H9 (cell line): ENCODE measurements around the gene GABRA6. TPM values are rescaled to one million over a fixed set of nuclear protein-coding genes. Genes with fewer than 3 reads are reported as not detected.

Experiments used
- DNase-seq: peaks from one replicate; pipeline ENCODE4 v3.0.0-alpha.2; 2017
- H2AFZ ChIP-seq: one replicate; pipeline ENCODE4 v1.6.1; 2013; ENCODE audit warnings: mild to moderate bottlenecking, low read length, control low read depth, moderate library complexity
- H2AK5ac ChIP-seq: 2 replicates; pipeline ENCODE4 v1.6.1; 2013; ENCODE audit warnings: low read length, control low read depth, mixed read lengths; ENCODE audit not compliant: insufficient read length
- H2BK120ac ChIP-seq: one replicate; pipeline ENCODE4 v1.6.1; 2013; ENCODE audit warnings: low read depth, mild to moderate bottlenecking, low read length, control low read depth, inconsistent platforms; ENCODE audit not compliant: poor library complexity, severe bottlenecking
- H2BK12ac ChIP-seq: 2 replicates; pipeline ENCODE4 v1.6.1; 2013; ENCODE audit warnings: low read length, control low read depth, mixed read lengths, low read depth; ENCODE audit not compliant: insufficient read length
- H2BK15ac ChIP-seq: 2 replicates; pipeline ENCODE4 v1.6.1; 2013; ENCODE audit warnings: low read depth, low read length, control low read depth
- H2BK20ac ChIP-seq: one replicate; pipeline ENCODE4 v1.6.1; 2013; ENCODE audit warnings: low read depth, mild to moderate bottlenecking, low read length, control low read depth, inconsistent platforms; ENCODE audit not compliant: poor library complexity, severe bottlenecking
- H2BK5ac ChIP-seq: 2 replicates; pipeline ENCODE4 v1.6.1; 2013; ENCODE audit warnings: low read length, control low read depth, mixed read lengths; ENCODE audit not compliant: insufficient read length
- H3K14ac ChIP-seq: 2 replicates; pipeline ENCODE4 v1.6.1; 2013; ENCODE audit warnings: low read length, control low read depth; ENCODE audit not compliant: insufficient read depth
- H3K18ac ChIP-seq: 2 replicates; pipeline ENCODE4 v1.6.1; 2013; ENCODE audit warnings: low read depth, mild to moderate bottlenecking, mixed read lengths, low read length, control low read depth; ENCODE audit not compliant: insufficient read length
- H3K23ac ChIP-seq: 2 replicates; pipeline ENCODE4 v1.6.1; 2013; ENCODE audit warnings: low read length, control low read depth, mixed read lengths, low read depth; ENCODE audit not compliant: insufficient read length
- H3K23me2 ChIP-seq: 2 replicates; pipeline ENCODE4 v1.6.1; 2013; ENCODE audit warnings: low read depth, mild to moderate bottlenecking, mixed read lengths, low read length, control low read depth; ENCODE audit not compliant: insufficient read length, poor library complexity, severe bottlenecking
- H3K27ac ChIP-seq: 2 replicates; pipeline ENCODE4 v1.5.1; 2013; ENCODE audit warnings: low read length, control low read depth, mixed read lengths, low read depth; ENCODE audit not compliant: insufficient read length
- H3K27me3 ChIP-seq: 2 replicates; pipeline ENCODE4 v1.6.1; 2013; ENCODE audit warnings: low read length, control low read depth, inconsistent platforms; ENCODE audit not compliant: insufficient read depth
- H3K4ac ChIP-seq: 2 replicates; pipeline ENCODE4 v1.6.1; 2013; ENCODE audit warnings: low read depth, mild to moderate bottlenecking, control low read depth, inconsistent platforms, low read length, moderate library complexity
- H3K4me1 ChIP-seq: 2 replicates; pipeline ENCODE4 v1.6.1; 2013; ENCODE audit warnings: low read length, control low read depth, inconsistent platforms; ENCODE audit not compliant: insufficient read depth
- H3K4me2 ChIP-seq: 2 replicates; pipeline ENCODE4 v1.6.1; 2013; ENCODE audit warnings: low read length, control low read depth, mixed read lengths; ENCODE audit not compliant: insufficient read length, insufficient read depth
- H3K56ac ChIP-seq: 2 replicates; pipeline ENCODE4 v1.6.1; 2013; ENCODE audit warnings: low read depth, mild to moderate bottlenecking, mixed read lengths, low read length, control low read depth; ENCODE audit not compliant: insufficient read length
- H3K79me1 ChIP-seq: 2 replicates; pipeline ENCODE4 v1.6.1; 2013; ENCODE audit warnings: low read depth, mild to moderate bottlenecking, moderate library complexity, low read length, control low read depth, inconsistent platforms; ENCODE audit not compliant: insufficient read depth, poor library complexity, severe bottlenecking
- H3K79me2 ChIP-seq: 2 replicates; pipeline ENCODE4 v1.6.1; 2013; ENCODE audit warnings: low read length, control low read depth, inconsistent platforms; ENCODE audit not compliant: insufficient read depth
- H3K9ac ChIP-seq: 2 replicates; pipeline ENCODE4 v1.6.1; 2013; ENCODE audit warnings: low read length, control low read depth, mixed read lengths; ENCODE audit not compliant: insufficient read length; ENCODE audit errors: extremely low read depth
- H3K9me3 ChIP-seq: one replicate; pipeline ENCODE4 v1.6.1; 2013; ENCODE audit warnings: low read depth, low read length, inconsistent platforms; ENCODE audit not compliant: control insufficient read depth
- H3T11ph ChIP-seq: one replicate; pipeline ENCODE4 v1.6.1; 2013; ENCODE audit warnings: mild to moderate bottlenecking, low read length, control low read depth, inconsistent platforms
- H4K20me1 ChIP-seq: one replicate; pipeline ENCODE4 v1.6.1; 2013; ENCODE audit not compliant: control insufficient read depth, insufficient read length, insufficient read depth
- H4K5ac ChIP-seq: 2 replicates; pipeline ENCODE4 v1.6.1; 2013; ENCODE audit warnings: low read depth, mild to moderate bottlenecking, mixed read lengths, low read length, control low read depth; ENCODE audit not compliant: insufficient read length
- H4K8ac ChIP-seq: replicated peaks from 2 replicates; pipeline ENCODE4 v1.6.1; 2013; ENCODE audit warnings: low read length, control low read depth, mixed read lengths, low read depth; ENCODE audit not compliant: insufficient read length
- H4K91ac ChIP-seq: 2 replicates; pipeline ENCODE4 v1.6.1; 2013; ENCODE audit warnings: low read depth, mild to moderate bottlenecking, moderate library complexity, mixed read lengths, low read length, control low read depth; ENCODE audit not compliant: insufficient read length
- H3K27ac Mint-ChIP-seq, 3 experiments: 2 replicates in 2 of 3; 3 replicates in 1 of 3; pipeline ENCODE4 v1.8.0; 2020 to 2021; ENCODE audit warnings: mixed read lengths in 3 of 3, mild to moderate bottlenecking in 1 of 3, moderate library complexity in 1 of 3
- H3K27me3 Mint-ChIP-seq: 2 replicates; pipeline ENCODE4 v1.8.0; 2021; ENCODE audit warnings: low read depth, mild to moderate bottlenecking, moderate library complexity, mixed read lengths
- H3K36me3 Mint-ChIP-seq, 3 experiments: 2 replicates in 2 of 3; 3 replicates in 1 of 3; pipeline ENCODE4 v1.8.0; 2020 to 2021; ENCODE audit warnings: low read depth in 3 of 3, mixed read lengths in 3 of 3; ENCODE audit not compliant: insufficient read depth in 1 of 3
- H3K4me1 Mint-ChIP-seq, 2 experiments: 2 replicates each; pipeline ENCODE4 v1.8.0; 2020; ENCODE audit warnings: mixed read lengths in 2 of 2
- H3K4me3 Mint-ChIP-seq, 2 experiments: 2 replicates in 1 of 2; 3 replicates in 1 of 2; pipeline ENCODE4 v1.8.0; 2020 to 2021; ENCODE audit warnings: mild to moderate bottlenecking in 2 of 2, mixed read lengths in 2 of 2, moderate library complexity in 1 of 2
- H3K9me3 Mint-ChIP-seq, 2 experiments: 2 replicates in 1 of 2; 3 replicates in 1 of 2; pipeline ENCODE4 v1.8.0; 2020; ENCODE audit warnings: mild to moderate bottlenecking in 2 of 2, mixed read lengths in 2 of 2, moderate library complexity in 1 of 2
- CTCF ChIP-seq: fragments of 200-600 bp; sonication (generic); conservative IDR thresholded peaks from 3 replicates; pipeline ENCODE4 v1.8.0; 2021; ENCODE audit warnings: antibody characterized with exemption, mild to moderate bottlenecking
- WGBS: extraction: QIAGEN DNeasy Blood & Tissue Kit; methylation state at CpG from one replicate; pipeline ENCODE4 v1.1.7; 2013; ENCODE audit warnings: missing lambda C conversion rate, low lambda C conversion rate, mixed read lengths; ENCODE audit not compliant: insufficient read length; ENCODE audit errors: extremely low coverage; 5-methylcytosine and 5-hydroxymethylcytosine counted together
- total RNA-seq: library from RNA; stranded (reverse); gene quantifications from 2 replicates; pipeline ENCODE4 v1.2.1, GENCODE V29; 2021

Gene GABRA6
- total RNA-seq, 1 experiment from 2014 or later, result not detected

- H3K23ac ChIP-seq, result no peak overlapping the region
- H4K91ac ChIP-seq, result no peak overlapping the region
- no peaks in the 10 kb centered on the region for H3K79me2 ChIP-seq
- no peak overlapping the region for H2BK12ac ChIP-seq
- no peak overlapping the region for H3K27ac ChIP-seq
- no peak for TF ChIP-seq CTCF
- no peaks in the 10 kb centered on the region for H3K79me1 ChIP-seq
- H3K4ac ChIP-seq, result no peak overlapping the region
- H3K14ac ChIP-seq, result no peak overlapping the region
- no peaks in the 10 kb centered on the region for H4K20me1 ChIP-seq
- no peak overlapping the region for H3T11ph ChIP-seq
- Mint-ChIP-seq H3K27me3 (no peaks in the 10 kb centered on the region), H3K4me3 (no peak overlapping the region), H3K27ac (no peak overlapping the region), H3K4me1 (peaks cover 7 to 11% of the 10 kb centered on the region in 2 experiments), H3K36me3 (no peaks in the 10 kb centered on the region), H3K9me3 (no peaks in the 10 kb centered on the region)
- no peaks in the 10 kb centered on the region for H3K23me2 ChIP-seq
- DNase-seq, result no peak
- H2BK5ac ChIP-seq, result no peak overlapping the region
- H2AK5ac ChIP-seq, result no peak overlapping the region
- H3K4me2 ChIP-seq, result no peak overlapping the region
- WGBS, result no CpG with 5 or more reads among the region's 5 CpGs
- H2BK15ac ChIP-seq, result no peak overlapping the region
- H2BK20ac ChIP-seq, result no peak overlapping the region
- H3K27me3 ChIP-seq, result no peaks in the 10 kb centered on the region
- no peak overlapping the region for H4K5ac ChIP-seq
- H4K8ac ChIP-seq, result no peak overlapping the region
- H3K9me3 ChIP-seq, result no peaks in the 10 kb centered on the region
- no peaks in the 10 kb centered on the region; the same call in 1 of the 2 replicates for H3K4me1 ChIP-seq
- no peak overlapping the region for H2BK120ac ChIP-seq
- no peak overlapping the region for H2AFZ ChIP-seq
- no peak overlapping the region for H3K56ac ChIP-seq
- H3K9ac ChIP-seq, result no peak overlapping the region
- no peak overlapping the region for H3K18ac ChIP-seq
Measured at GRCh38 chr5:161709239-161709638, 23.7 kb downstream of the GABRA6 start.
